ENCODE measurements around the gene STX11. TPM values are rescaled to one million over a fixed set of nuclear protein-coding genes. Genes with fewer than 3 reads are reported as not detected.

STX11 gene
- 1.4 TPM for total RNA-seq

GRCh38 chr6:144149894-144150709, at the start of gene STX11:
STX11 (plus strand) TSS chr6:144150517; CDS start chr6:144186628, 36,111 bp downstream.

Other genes starting within 250 kb of the STX11 start
- 7.2 TPM for gene PLAGL1, start 142.3 kb upstream of the STX11 start, total RNA-seq
- 64.4 TPM for gene SF3B5, start 54.9 kb upstream of the STX11 start, total RNA-seq
- gene UTRN, start 134.8 kb downstream of the STX11 start, total RNA-seq: 78.2 TPM

Measured in diencephalon (tissue), 1 donor.